GM12878 (cell line): ENCODE data around the gene ANKIB1. TPM values are rescaled to one million over a fixed set of nuclear protein-coding genes. Genes with fewer than 3 reads are reported as not detected.

Experiments used
- microRNA-seq: library from miRNA; unstranded; fragments of <30 nt; microRNA quantifications from one replicate; pipeline ENCODE4, GENCODE V29; 2018
- polyA plus RNA-seq, 11 experiments: library from polyadenylated mRNA; depleted of rRNA in 4 of 11; unstranded in 6 of 11; stranded (reverse) in 5 of 11; fragments of >200 nt; fragmentation: Nextera tagmentation in 4 of 11; fragmentation: Illumina TruSeq in 1 of 11; extraction: Ambion mirVana in 4 of 11; extraction: Trizol in 1 of 11; gene quantifications; 1 replicate in 1 of 11; 2 replicates in 10 of 11; pipeline versions ENCODE4 v1.2.1 to v1.2.3, GENCODE V29; 2011 to 2016; ENCODE audit warnings: inconsistent platforms in 2 of 11, missing spikeins in 2 of 11, low read depth in 1 of 11
- small RNA-seq: library from RNA; depleted of rRNA; stranded (forward); fragments of <200 nt; gene quantifications from one replicate; pipeline ENCODE3, GENCODE V24; 2014
- total RNA-seq, 4 experiments: library from RNA; depleted of rRNA in 3 of 4; stranded (reverse); fragments of >200 nt in 3 of 4; fragmentation: Illumina TruSeq in 1 of 4; extraction: Trizol in 1 of 4; gene quantifications; 2 replicates each; pipeline versions ENCODE4 v1.2.1 to v1.2.3, GENCODE V29; 2013 to 2021

Gene ANKIB1
- total and polyA plus RNA-seq, 10 of the 15 experiments (the other 5 are each of a cell fraction or from before 2014, with no cell fraction given) = 9.0 to 54.0 (median 21.9) TPM

Small RNA genes lying within 50 kb of the gene (microRNA-seq; reads per million reads assigned to microRNA genes)
- gene MIR1285-1 = not detected

Small RNA genes lying within 50 kb of the gene (small RNA-seq; reads per million reads assigned to genes)
- gene MIR1285-1 = 0.90 reads per million, percentile 28 among the genes with 10 or more reads in this experiment
- gene RF00019 = not detected

Other genes with a start within 250 kb of the ANKIB1 start
- gene CYP51A1, start 111.5 kb upstream of the ANKIB1 start, total RNA-seq (2014; rRNA removed) = 91.9 and 119 TPM in 2 replicates
- gene CYP51A1, start 111.5 kb upstream of the ANKIB1 start, total RNA-seq (2014; rRNA removed; fragmentation: Illumina TruSeq; extraction: Trizol) = 113 and 117 TPM in 2 replicates
- 78.4 and 82.7 TPM in 2 replicates for gene CYP51A1, start 111.5 kb upstream of the ANKIB1 start, total RNA-seq (2021)
- gene CYP51A1, start 111.5 kb upstream of the ANKIB1 start, polyA plus RNA-seq (2011; rRNA removed) = 21.5 and 31.5 TPM in 2 replicates
- 63.8 and 80.8 TPM in 2 replicates for gene CYP51A1, start 111.5 kb upstream of the ANKIB1 start, polyA plus RNA-seq (2014; fragmentation: Illumina TruSeq; extraction: Trizol)
- 10 to 100 TPM; 28.1 to 33.1 TPM for gene CYP51A1, start 111.5 kb upstream of the ANKIB1 start, polyA plus RNA-seq (2014; fragmentation: Nextera tagmentation; extraction: Ambion mirVana)
- gene CYP51A1, start 111.5 kb upstream of the ANKIB1 start, polyA plus RNA-seq (2014; rRNA removed) = 38.6 and 47.3 TPM in 2 replicates
- 10 to 100 TPM; 59.9 to 74.8 TPM for gene CYP51A1, start 111.5 kb upstream of the ANKIB1 start, polyA plus RNA-seq (2016; fragmentation: Nextera tagmentation; extraction: Ambion mirVana)
- gene LRRD1, start 66.8 kb upstream of the ANKIB1 start, total RNA-seq (2014; rRNA removed) = 0.06 and 0.11 TPM in 2 replicates
- 0.04 TPM in 1 of 2 replicates, not detected in the other for gene LRRD1, start 66.8 kb upstream of the ANKIB1 start, total RNA-seq (2014; rRNA removed; fragmentation: Illumina TruSeq; extraction: Trizol)
- gene LRRD1, start 66.8 kb upstream of the ANKIB1 start, total RNA-seq (2021) = not detected in 2 replicates
- gene LRRD1, start 66.8 kb upstream of the ANKIB1 start, polyA plus RNA-seq (2011; rRNA removed) = 0.03 TPM in 1 of 2 replicates, not detected in the other
- 0.16 TPM in 1 of 2 replicates, not detected in the other for gene LRRD1, start 66.8 kb upstream of the ANKIB1 start, polyA plus RNA-seq (2014; fragmentation: Illumina TruSeq; extraction: Trizol)
- not detected for gene LRRD1, start 66.8 kb upstream of the ANKIB1 start, polyA plus RNA-seq (2014; fragmentation: Nextera tagmentation; extraction: Ambion mirVana)
- not detected in 2 replicates for gene LRRD1, start 66.8 kb upstream of the ANKIB1 start, polyA plus RNA-seq (2014; rRNA removed)
- not detected for gene LRRD1, start 66.8 kb upstream of the ANKIB1 start, polyA plus RNA-seq (2016; fragmentation: Nextera tagmentation; extraction: Ambion mirVana)
- 26.6 and 32.9 TPM in 2 replicates for gene KRIT1, start 60 bp upstream of the ANKIB1 start, total RNA-seq (2014; rRNA removed)
- 41.8 and 42.9 TPM in 2 replicates for gene KRIT1, start 60 bp upstream of the ANKIB1 start, total RNA-seq (2014; rRNA removed; fragmentation: Illumina TruSeq; extraction: Trizol)
- 23.1 and 23.5 TPM in 2 replicates for gene KRIT1, start 60 bp upstream of the ANKIB1 start, total RNA-seq (2021)
- gene KRIT1, start 60 bp upstream of the ANKIB1 start, polyA plus RNA-seq (2011; rRNA removed) = 60.1 and 76.2 TPM in 2 replicates
- 54.8 and 62.5 TPM in 2 replicates for gene KRIT1, start 60 bp upstream of the ANKIB1 start, polyA plus RNA-seq (2014; fragmentation: Illumina TruSeq; extraction: Trizol)
- gene KRIT1, start 60 bp upstream of the ANKIB1 start, polyA plus RNA-seq (2014; fragmentation: Nextera tagmentation; extraction: Ambion mirVana) = 10 to 100 TPM; 12.0 to 12.8 TPM
- 27.6 and 37.6 TPM in 2 replicates for gene KRIT1, start 60 bp upstream of the ANKIB1 start, polyA plus RNA-seq (2014; rRNA removed)
- 10 to 100 TPM; 26.4 to 27.3 TPM for gene KRIT1, start 60 bp upstream of the ANKIB1 start, polyA plus RNA-seq (2016; fragmentation: Nextera tagmentation; extraction: Ambion mirVana)
- gene GATAD1, start 201.5 kb downstream of the ANKIB1 start, total RNA-seq (2014; rRNA removed) = 18.4 and 20.7 TPM in 2 replicates
- gene GATAD1, start 201.5 kb downstream of the ANKIB1 start, total RNA-seq (2014; rRNA removed; fragmentation: Illumina TruSeq; extraction: Trizol) = 16.0 and 17.0 TPM in 2 replicates
- gene GATAD1, start 201.5 kb downstream of the ANKIB1 start, total RNA-seq (2021) = 11.9 and 12.4 TPM in 2 replicates
- gene GATAD1, start 201.5 kb downstream of the ANKIB1 start, polyA plus RNA-seq (2011; rRNA removed) = 45.2 and 52.2 TPM in 2 replicates
- 19.8 and 25.5 TPM in 2 replicates for gene GATAD1, start 201.5 kb downstream of the ANKIB1 start, polyA plus RNA-seq (2014; fragmentation: Illumina TruSeq; extraction: Trizol)
- gene GATAD1, start 201.5 kb downstream of the ANKIB1 start, polyA plus RNA-seq (2014; fragmentation: Nextera tagmentation; extraction: Ambion mirVana) = 1 to 10 TPM; 5.5 to 6.6 TPM
- 15.9 and 18.7 TPM in 2 replicates for gene GATAD1, start 201.5 kb downstream of the ANKIB1 start, polyA plus RNA-seq (2014; rRNA removed)
- gene GATAD1, start 201.5 kb downstream of the ANKIB1 start, polyA plus RNA-seq (2016; fragmentation: Nextera tagmentation; extraction: Ambion mirVana) = 1 to 10 TPM; 8.9 to 9.1 TPM
- not detected in 2 replicates for gene ERVW-1, start 232.0 kb downstream of the ANKIB1 start, total RNA-seq (2014; rRNA removed)
- gene ERVW-1, start 232.0 kb downstream of the ANKIB1 start, total RNA-seq (2014; rRNA removed; fragmentation: Illumina TruSeq; extraction: Trizol) = not detected in 2 replicates
- not detected in 2 replicates for gene ERVW-1, start 232.0 kb downstream of the ANKIB1 start, total RNA-seq (2021)
- not detected in 2 replicates for gene ERVW-1, start 232.0 kb downstream of the ANKIB1 start, polyA plus RNA-seq (2011; rRNA removed)
- gene ERVW-1, start 232.0 kb downstream of the ANKIB1 start, polyA plus RNA-seq (2014; fragmentation: Illumina TruSeq; extraction: Trizol) = not detected in 2 replicates
- not detected for gene ERVW-1, start 232.0 kb downstream of the ANKIB1 start, polyA plus RNA-seq (2014; fragmentation: Nextera tagmentation; extraction: Ambion mirVana)
- gene ERVW-1, start 232.0 kb downstream of the ANKIB1 start, polyA plus RNA-seq (2014; rRNA removed) = not detected in 2 replicates
- under 1 TPM in 1 of 2 experiments, not detected in 1; 0.05 TPM for gene ERVW-1, start 232.0 kb downstream of the ANKIB1 start, polyA plus RNA-seq (2016; fragmentation: Nextera tagmentation; extraction: Ambion mirVana)